Duodenal mucosa (tissue), 2 donors: Measurements from ENCODE around the gene RPA1.

Source experiments
- H3K27ac ChIP-seq: one replicate; pipeline ENCODE4 v1.7.0; 2013; ENCODE audit warnings: low read depth, low read length
- H3K27me3 ChIP-seq, 2 donors: one replicate each; pipeline ENCODE4 v1.7.0; 2013; ENCODE audit warnings: low read length in 2 of 2, control low read depth in 1 of 2; ENCODE audit not compliant: insufficient read depth in 2 of 2, control insufficient read depth in 1 of 2
- H3K36me3 ChIP-seq, 2 donors: one replicate each; pipeline ENCODE4 v1.7.0; 2013; ENCODE audit warnings: low read length in 2 of 2, control low read depth in 1 of 2; ENCODE audit not compliant: insufficient read depth in 2 of 2, control insufficient read depth in 1 of 2
- H3K4me1 ChIP-seq, 2 donors: one replicate each; pipeline ENCODE4 v1.7.0; 2013; ENCODE audit warnings: low read length in 2 of 2, control low read depth in 1 of 2; ENCODE audit not compliant: insufficient read depth in 2 of 2, control insufficient read depth in 1 of 2
- H3K4me3 ChIP-seq, 2 donors: one replicate each; pipeline ENCODE4 v1.7.0; 2013; ENCODE audit warnings: low read length in 2 of 2, low read depth in 1 of 2
- H3K9ac ChIP-seq, 2 donors: one replicate each; pipeline ENCODE4 v1.7.0; 2013; ENCODE audit warnings: low read length in 2 of 2, low read depth in 1 of 2
- H3K9me3 ChIP-seq, 2 donors: one replicate each; pipeline ENCODE4 v1.7.0; 2013; ENCODE audit warnings: low read length in 2 of 2, control low read depth in 1 of 2; ENCODE audit not compliant: control insufficient read depth in 1 of 2

RPA1 gene

GRCh38 chr17:1829592-1830257 lies at the start of gene RPA1, which contains the start of gene SMYD4:
TSS of gene RPA1 (plus strand) at chr17:1830005. CDS start at chr17:1830094, 89 bp downstream.
TSS of gene SMYD4 (minus strand) at chr17:1829902. CDS start at chr17:1827994, 1,908 bp downstream.
- Histone ChIP-seq H3K4me3 (peak within 1 kb of the TSS; percentile 83 to 93), H3K4me1 (peaks cover 17 to 21% of the 10 kb centered on the region in 2 donors), H3K9ac (peak within 1 kb of the TSS; percentile 61 to 86), H3K9me3 (no peaks in the 10 kb centered on the region), H3K36me3 (peaks cover 8 to 14% of the 10 kb centered on the region in 2 donors), H3K27me3 (no peaks in the 10 kb centered on the region), H3K27ac (peak within 1 kb of the TSS; percentile 84)

- H3K4me1 ChIP-seq: peaks cover 21 to 36% of the 10 kb centered on the region in 2 donors
- peak overlapping the region in 1 of 2 donors; percentile 15 for H3K9ac ChIP-seq
- no peak overlapping the region for H3K4me3 ChIP-seq
- no peaks in the 10 kb centered on the region for H3K27me3 ChIP-seq
- peak overlapping the region; percentile 55 for H3K27ac ChIP-seq
- no peaks in the 10 kb centered on the region for H3K9me3 ChIP-seq
- H3K36me3 ChIP-seq: peaks cover 24 to 54% of the 10 kb centered on the region in 2 donors
These were observed 47.6 kb upstream of the RPA1 start for GRCh38 chr17:1782171-1782567.

GRCh38 chr17:1783271-1783670 lies 46.5 kb upstream of the RPA1 start:
- Histone ChIP-seq H3K4me3 (no peak overlapping the region), H3K36me3 (peaks cover 18 to 46% of the 10 kb centered on the region in 2 donors), H3K9me3 (no peaks in the 10 kb centered on the region), H3K9ac (peak overlapping the region; percentile 44 to 45), H3K4me1 (peaks cover 24 to 41% of the 10 kb centered on the region in 2 donors), H3K27ac (peak overlapping the region; percentile 85), H3K27me3 (no peaks in the 10 kb centered on the region)

- peaks cover 30 to 41% of the 10 kb centered on the region in 2 donors for H3K4me1 ChIP-seq
- H3K4me3 ChIP-seq: no peak overlapping the region
These were observed 45.8 kb upstream of the RPA1 start for GRCh38 chr17:1783834-1784611.

GRCh38 chr17:1785930-1786329 lies 43.9 kb upstream of the RPA1 start:
- H3K4me1 ChIP-seq: peaks cover 30 to 41% of the 10 kb centered on the region in 2 donors
- no peaks in the 10 kb centered on the region for H3K27me3 ChIP-seq
- no peak overlapping the region for H3K4me3 ChIP-seq
- H3K9me3 ChIP-seq: no peaks in the 10 kb centered on the region
- H3K27ac ChIP-seq: peak overlapping the region; percentile 84
- H3K36me3 ChIP-seq: peaks cover 11 to 37% of the 10 kb centered on the region in 2 donors
- H3K9ac ChIP-seq: peak overlapping the region in 1 of 2 donors; percentile 12

More at GRCh38 chr17:1783834-1784611, 45.8 kb upstream of the RPA1 start:
- Histone ChIP-seq H3K9ac (peak overlapping the region; percentile 44 to 45), H3K36me3 (peaks cover 13 to 46% of the 10 kb centered on the region in 2 donors), H3K9me3 (no peaks in the 10 kb centered on the region), H3K27ac (peak overlapping the region; percentile 85), H3K27me3 (no peaks in the 10 kb centered on the region)

- Histone ChIP-seq H3K9me3 (no peaks in the 10 kb centered on the region), H3K36me3 (peaks cover 11 to 36% of the 10 kb centered on the region in 2 donors), H3K4me1 (peaks cover 30 to 41% of the 10 kb centered on the region in 2 donors), H3K27me3 (no peaks in the 10 kb centered on the region), H3K4me3 (no peak overlapping the region), H3K27ac (peak overlapping the region; percentile 84), H3K9ac (peak overlapping the region in 1 of 2 donors; percentile 44)
These were observed 43.1 kb upstream of the RPA1 start for GRCh38 chr17:1786708-1787107.

- Histone ChIP-seq H3K4me3 (peak overlapping the region; percentile 10 to 13), H3K36me3 (peaks cover 11 to 30% of the 10 kb centered on the region in 2 donors), H3K9ac (peak overlapping the region; percentile 3 to 44), H3K27me3 (no peaks in the 10 kb centered on the region), H3K9me3 (no peaks in the 10 kb centered on the region), H3K4me1 (peaks cover 31 to 42% of the 10 kb centered on the region in 2 donors), H3K27ac (peak overlapping the region; percentile 84)
These were observed 42.4 kb upstream of the RPA1 start for GRCh38 chr17:1787301-1787902.

- Histone ChIP-seq H3K36me3 (peaks cover 8 to 13% of the 10 kb centered on the region in 2 donors), H3K27me3 (no peaks in the 10 kb centered on the region), H3K4me1 (peaks cover 28 to 37% of the 10 kb centered on the region in 2 donors), H3K9ac (no peak overlapping the region), H3K9me3 (no peaks in the 10 kb centered on the region), H3K4me3 (no peak overlapping the region), H3K27ac (no peak overlapping the region)
These were observed 39.9 kb upstream of the RPA1 start for GRCh38 chr17:1789936-1790335.

GRCh38 chr17:1792495-1793446 lies 37.0 kb upstream of the RPA1 start:
- H3K36me3 ChIP-seq: no peaks in the 10 kb centered on the region
- no peak overlapping the region for H3K4me3 ChIP-seq
- peak overlapping the region in 1 of 2 donors; percentile 11 for H3K9ac ChIP-seq
- H3K9me3 ChIP-seq: no peaks in the 10 kb centered on the region
- no peak overlapping the region for H3K27ac ChIP-seq
- H3K27me3 ChIP-seq: no peaks in the 10 kb centered on the region
- peaks cover 9 to 23% of the 10 kb centered on the region in 2 donors for H3K4me1 ChIP-seq
